HCT116 (cell line): ENCODE measurements around the gene RNPEPL1. TPM values are rescaled to one million over a fixed set of nuclear protein-coding genes. Genes with fewer than 3 reads are reported as not detected.

ENCODE experiments used
- ATAC-seq: fragments of 200-7000 bp; cut with Tn5 transposase; 2 replicates; pipeline ENCODE4 v1.9.1; 2020; ENCODE audit warnings: mild to moderate bottlenecking, moderate library complexity
- BruUV-seq: library from RNA; stranded (reverse); fragments of 400-500 nt; replicated peaks from 2 replicates; lab custom pipeline; 2021; lab: Mats Ljungman, UMichigan
- CTCF ChIA-PET: fragments of 300-600 bp; sonication (Branson Sonifier 250); formaldehyde crosslinking; loops from one replicate; lab custom pipeline; 2021; ENCODE audit warnings: antibody characterized with exemption; lab: Charles Lee
- POLR2A ChIA-PET: fragments of 300-600, 350-600 bp; sonication (Branson Sonifier 250); formaldehyde crosslinking; loops from one replicate; lab custom pipeline; 2021; ENCODE audit warnings: antibody characterized with exemption; lab: Charles Lee
- RAD21 ChIA-PET, 2 experiments: fragments of 300-600 bp; sonication (Branson Sonifier 250); formaldehyde crosslinking; loops; one replicate each; lab custom pipeline; 2023; ENCODE audit warnings: low total read pairs in 2 of 2; ENCODE audit not compliant: uncharacterized antibody in 2 of 2, unreplicated experiment in 2 of 2, low non-redundant PET in 1 of 2; lab: Charles Lee
- DNase-seq: peaks from one replicate; pipeline ENCODE4 v3.0.0-alpha.2; 2010; ENCODE audit warnings: low read depth, low spot score
- H2AFZ ChIP-seq: fragments of 200-600 bp; shearing (Covaris generic), sonication (generic); 2 replicates; pipeline ENCODE4 v1.6.1; 2017; ENCODE audit warnings: low read depth, mixed run types, mixed read lengths, antibody characterized with exemption, low read length; ENCODE audit not compliant: poor library complexity, severe bottlenecking
- H3K27ac ChIP-seq: 2 replicates; pipeline ENCODE4 v1.5.1; 2012; ENCODE audit warnings: low read depth, low read length
- H3K27me3 ChIP-seq: fragments of 200-600 bp; sonication (generic); 2 replicates; pipeline ENCODE4 v1.6.1; 2016; ENCODE audit warnings: mixed run types, low read length, mixed read lengths; ENCODE audit not compliant: insufficient read depth
- H3K36me3 ChIP-seq, 2 experiments: fragments of 200-500 bp in 1 of 2; fragments of 200-600 bp in 1 of 2; sonication (Bioruptor generic) in 1 of 2; sonication (generic) in 1 of 2; 2 replicates each; pipeline versions ENCODE4 v1.5.1 to v1.6.1; 2014 to 2016; ENCODE audit warnings: low read length in 2 of 2, inconsistent platforms in 1 of 2, mixed read lengths in 1 of 2, mixed run types in 1 of 2; ENCODE audit not compliant: insufficient read depth in 2 of 2, control insufficient read depth in 1 of 2
- H3K4me1 ChIP-seq, 2 experiments: fragments of 200-600 bp in 1 of 2; sonication (generic) in 1 of 2; 2 replicates each; pipeline versions ENCODE4 v1.5.1 to v1.6.1; 2012 to 2017; ENCODE audit warnings: low read length in 2 of 2, inconsistent platforms in 1 of 2, mild to moderate bottlenecking in 1 of 2, mixed read lengths in 1 of 2, mixed run types in 1 of 2, moderate library complexity in 1 of 2; ENCODE audit not compliant: insufficient read depth in 2 of 2, control insufficient read depth in 1 of 2
- H3K4me2 ChIP-seq: fragments of 200-600 bp; sonication (generic); 2 replicates; pipeline ENCODE4 v1.6.1; 2017; ENCODE audit warnings: mixed run types, low read length, mixed read lengths
- H3K4me3 ChIP-seq, 2 experiments: fragments of 200-600 bp in 1 of 2; sonication (generic) in 1 of 2; replicated peaks in 1 of 2; 2 replicates each; pipeline ENCODE4 v1.5.1; 2011 to 2016; ENCODE audit warnings: low read length in 2 of 2, control low read depth in 1 of 2, low read depth in 1 of 2, mild to moderate bottlenecking in 1 of 2, mixed read lengths in 1 of 2, mixed run types in 1 of 2
- H3K79me2 ChIP-seq: fragments of 200-600 bp; sonication (generic); 2 replicates; pipeline ENCODE4 v1.6.1; 2017; ENCODE audit warnings: mild to moderate bottlenecking, mixed run types, low read length, moderate library complexity, mixed read lengths; ENCODE audit not compliant: insufficient read depth
- H3K9ac ChIP-seq: fragments of 200-600 bp; sonication (generic); 2 replicates; pipeline ENCODE4 v1.6.1; 2016; ENCODE audit warnings: low read length, mixed read lengths
- H3K9me2 ChIP-seq: fragments of 200-600 bp; sonication (generic), shearing (Covaris generic); 2 replicates; pipeline ENCODE4 v1.6.1; 2017; ENCODE audit warnings: mixed run types, mild to moderate bottlenecking, moderate library complexity; ENCODE audit not compliant: insufficient read depth
- H3K9me3 ChIP-seq, 2 experiments: fragments of 200-500 bp in 1 of 2; fragments of 200-600 bp in 1 of 2; sonication (Bioruptor generic) in 1 of 2; sonication (generic) in 1 of 2; 2 replicates each; pipeline ENCODE4 v1.6.1; 2014 to 2017; ENCODE audit warnings: low read length in 2 of 2, mixed read lengths in 2 of 2, inconsistent platforms in 1 of 2, low read depth in 1 of 2, mild to moderate bottlenecking in 1 of 2, mixed run types in 1 of 2, moderate library complexity in 1 of 2; ENCODE audit not compliant: control insufficient read depth in 1 of 2, insufficient read depth in 1 of 2
- H4K20me1 ChIP-seq: fragments of 200-600 bp; sonication (generic), shearing (Covaris generic); 2 replicates; pipeline ENCODE4 v1.6.1; 2017; ENCODE audit warnings: mixed run types, mild to moderate bottlenecking, moderate library complexity; ENCODE audit not compliant: insufficient read depth
- CEBPB ChIP-seq: IDR thresholded peaks from 2 replicates; pipeline ENCODE4 v1.6.1; 2012; ENCODE audit warnings: low read depth
- CTCF ChIP-seq, 3 experiments: fragments of 200-600 bp in 1 of 3; sonication (generic) in 1 of 3; IDR thresholded peaks in 2 of 3; conservative IDR thresholded peaks in 1 of 3; 2 replicates each; pipeline ENCODE4 v1.5.1; 2012 to 2017; ENCODE audit warnings: low read depth in 2 of 3, low read length in 2 of 3, antibody characterized with exemption in 1 of 3, borderline replicate concordance in 1 of 3, control low read depth in 1 of 3, mild to moderate bottlenecking in 1 of 3, mixed read lengths in 1 of 3, mixed run types in 1 of 3, moderate library complexity in 1 of 3; ENCODE audit not compliant: insufficient read depth in 1 of 3
- ELF1 ChIP-seq: IDR thresholded peaks from 2 replicates; pipeline ENCODE4 v1.6.1; 2012; ENCODE audit warnings: low read depth, borderline replicate concordance
- EZH2phosphoT487 ChIP-seq: fragments of 200-600 bp; IDR thresholded peaks from 2 replicates; pipeline ENCODE4 v1.6.1; 2018; ENCODE audit warnings: antibody characterized with exemption, borderline replicate concordance
- FOSL1 ChIP-seq: IDR thresholded peaks from 2 replicates; pipeline ENCODE4 v1.6.1; 2012; ENCODE audit warnings: low read depth
- JUND ChIP-seq: IDR thresholded peaks from 2 replicates; pipeline ENCODE4 v1.6.1; 2012
- MAX ChIP-seq: IDR thresholded peaks from 2 replicates; pipeline ENCODE4 v1.6.1; 2012
- POLR2A ChIP-seq: IDR thresholded peaks from 2 replicates; pipeline ENCODE4 v1.7.0; 2011; ENCODE audit warnings: borderline replicate concordance; ENCODE audit not compliant: insufficient read depth, insufficient read length; ENCODE audit errors: extremely low read depth
- POLR2AphosphoS5 ChIP-seq: IDR thresholded peaks from 2 replicates; pipeline ENCODE4 v1.6.1; 2011; ENCODE audit warnings: mild to moderate bottlenecking, low read depth, low read length, moderate library complexity
- RAD21 ChIP-seq: IDR thresholded peaks from 2 replicates; pipeline ENCODE4 v1.6.1; 2012; ENCODE audit warnings: low read depth, mild to moderate bottlenecking
- REST ChIP-seq: IDR thresholded peaks from 2 replicates; pipeline ENCODE4 v1.6.1; 2012; ENCODE audit warnings: low read depth
- SIN3A ChIP-seq: IDR thresholded peaks from 2 replicates; pipeline ENCODE4 v1.6.1; 2012; ENCODE audit warnings: low read depth
- SRF ChIP-seq: IDR thresholded peaks from 2 replicates; pipeline ENCODE4 v1.6.1; 2012; ENCODE audit warnings: low read depth
- YY1 ChIP-seq: IDR thresholded peaks from 2 replicates; pipeline ENCODE4 v1.6.1; 2011; ENCODE audit warnings: low read length, low read depth, moderate library complexity, mild to moderate bottlenecking; ENCODE audit not compliant: insufficient replicate concordance; ENCODE audit errors: extremely low read depth
- ZBTB33 ChIP-seq: IDR thresholded peaks from 2 replicates; pipeline ENCODE4 v1.6.1; 2011; ENCODE audit warnings: mild to moderate bottlenecking, low read length, moderate library complexity; ENCODE audit not compliant: insufficient replicate concordance; ENCODE audit errors: extremely low read depth
- ZFX ChIP-seq: fragments of 450-650 bp; IDR thresholded peaks from 2 replicates; pipeline ENCODE4 v1.6.1; 2017
- ZNF274 ChIP-seq: fragments of 200-500 bp; sonication (Bioruptor generic); IDR thresholded peaks from 2 replicates; pipeline ENCODE4 v1.6.1; 2014; ENCODE audit warnings: mild to moderate bottlenecking, low read depth, low read length, inconsistent platforms
- intact Hi-C: fragments of 100-400 bp; cut with micrococcal nuclease; formaldehyde crosslinking; loops from 2 replicates; pipeline ENCODE4 v1.10.0; 2022
- total RNA-seq: library from RNA; stranded (reverse); gene quantifications from one replicate; pipeline ENCODE4 v1.2.1, GENCODE V29; 2021; ENCODE audit not compliant: unreplicated experiment
- TF ChIP-seq, protein P1 (sequence below): IDR thresholded peaks from 2 replicates; pipeline ENCODE4 v1.6.1; 2012

The RNPEPL1 gene
- total RNA-seq, 1 experiment from 2014 or later, result 49.7 TPM

- Histone ChIP-seq H3K79me2 (peaks cover 5% of the 10 kb centered on the region; the same call in 1 of the 2 replicates), H3K4me1 (no peaks in the 10 kb centered on the region), H3K27ac (no peak overlapping the region), H2AFZ (no peak overlapping the region), H3K36me3 (peaks cover 0 to 33% of the 10 kb centered on the region in 2 experiments; a peak in 2 of 4 replicates), H3K27me3 (no peaks in the 10 kb centered on the region), H3K9me3 (peaks cover 26 to 42% of the 10 kb centered on the region in 2 experiments), H3K4me3 (no peak overlapping the region), H3K9ac (no peak overlapping the region), H3K9me2 (no peaks in the 10 kb centered on the region), H3K4me2 (no peak overlapping the region), H4K20me1 (no peaks in the 10 kb centered on the region)
- POLR2A ChIA-PET, result no interaction called here
- CTCF ChIA-PET, result no interaction called here
- TF ChIP-seq EZH2phosphoT487, result no peak
- no peak for TF ChIP-seq MAX
- TF ChIP-seq ZBTB33, result no peak
- TF ChIP-seq, protein P1, sequence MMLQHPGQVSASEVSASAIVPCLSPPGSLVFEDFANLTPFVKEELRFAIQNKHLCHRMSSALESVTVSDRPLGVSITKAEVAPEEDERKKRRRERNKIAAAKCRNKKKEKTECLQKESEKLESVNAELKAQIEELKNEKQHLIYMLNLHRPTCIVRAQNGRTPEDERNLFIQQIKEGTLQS, result no peak
- no peak for TF ChIP-seq SIN3A
- TF ChIP-seq SRF, result no peak
- no peak for TF ChIP-seq POLR2AphosphoS5
- no peak for TF ChIP-seq ELF1
- no peak for TF ChIP-seq REST
- TF ChIP-seq CEBPB, result no peak
- TF ChIP-seq POLR2A, result no peak
- no peak for TF ChIP-seq YY1
- no peak for TF ChIP-seq CTCF (IDR thresholded peaks at IDR 0.05 in 2 of 3, conservative IDR thresholded peaks at IDR 0.05 in 1 of 3; ENCODE audit: borderline replicate concordance in 1 of 3, insufficient read depth in 1 of 3, low read depth in 2 of 3, low read length in 2 of 3)
- TF ChIP-seq RAD21, result no peak
- TF ChIP-seq FOSL1, result no peak
- no peak for TF ChIP-seq ZNF274
- no peak for TF ChIP-seq JUND
- no peak for TF ChIP-seq ZFX
- BruUV-seq, result no TSS peak
- ATAC-seq (no peak), DNase-seq (no peak)
- RAD21 ChIA-PET, result no interaction called here
- intact Hi-C loops, result no loop called here
These were observed 38.8 kb upstream of the RNPEPL1 start for GRCh38 chr2:240529344-240529999.
